ENCODE measurements around the gene ZNF784. TPM values are rescaled to one million over a fixed set of nuclear protein-coding genes. Genes with fewer than 3 reads are reported as not detected.
A peak's percentile ranks its signal among the peaks of the same experiment; 100 is the strongest.

Gene ZNF784
- total and polyA plus RNA-seq, 5 donors = 11.5 to 16.3 (median 13.0) TPM

GRCh38 chr19:55641426-55642152, 17.2 kb upstream of the ZNF784 start:
- no peak for DNase-seq
- peak in 1 of 2 donors; percentile 0 for ATAC-seq
- WGBS = 1% methylated on average over 25 of the region's 25 CpGs

DNA sequence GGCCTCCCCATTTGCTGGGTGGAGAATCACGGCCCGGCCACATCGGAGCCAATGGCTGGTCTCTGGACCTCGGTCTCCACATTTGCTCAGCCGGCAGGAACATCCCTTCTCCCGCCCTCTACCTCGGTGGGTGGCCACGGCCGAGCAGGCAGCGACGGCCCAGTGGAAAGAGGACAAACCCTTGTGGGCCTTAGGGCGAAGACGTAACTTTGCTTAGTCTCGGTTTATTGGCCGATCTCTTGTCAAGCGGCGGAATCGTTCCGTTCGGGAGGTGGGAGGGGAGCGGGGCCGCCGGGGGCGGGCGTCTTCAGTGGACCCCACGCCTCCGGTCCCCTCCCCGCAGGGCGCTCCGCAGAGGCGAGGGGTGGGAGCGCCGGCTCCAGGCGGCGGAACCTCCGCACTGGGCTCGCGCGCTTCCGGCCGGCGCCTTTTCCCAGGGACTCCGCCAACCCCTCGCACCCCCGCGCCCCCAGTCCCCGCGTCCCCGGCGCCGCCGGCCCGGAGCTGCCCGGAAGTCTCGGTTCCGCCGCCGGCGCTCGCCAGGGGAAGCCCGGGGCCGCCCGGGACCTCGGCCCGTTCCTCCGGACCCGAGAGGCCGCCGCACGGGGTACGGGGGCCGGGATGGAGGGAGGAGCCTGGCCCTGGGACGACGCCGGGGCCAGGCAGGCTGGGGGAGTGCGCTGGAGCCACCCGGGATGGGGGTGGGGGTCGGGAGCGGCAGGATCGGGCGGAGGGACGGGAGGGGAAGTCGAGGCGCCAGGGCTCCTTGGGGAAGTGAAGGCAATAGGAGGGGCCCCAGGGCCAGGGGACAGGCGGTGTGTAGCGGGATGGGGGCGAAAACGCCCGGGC, 16.4 kb upstream of the ZNF784 start, which contains the start of gene ZNF580:
ZNF580 (plus strand) TSS at position 426 of the 849 bp plus-strand sequence. CDS start 1,507 bp downstream, outside the sequence.
- under 1% methylated on average over 89 of the region's 89 CpGs for WGBS
- ATAC-seq = peak; percentile 69 to 70
- intact Hi-C loops (cut with DNase I) = no loop called here
- Histone ChIP-seq H3K4me1 (ENCODE audit: control insufficient read depth, insufficient read depth, low read length) (peaks cover 14% of the 10 kb centered on the region), H3K27ac (ENCODE audit: low read length) (peak within 1 kb of the TSS; percentile 77), H3K9me3 (ENCODE audit: control insufficient read depth, low read length) (no peaks in the 10 kb centered on the region), H3K27me3 (ENCODE audit: control insufficient read depth, insufficient read depth) (no peaks in the 10 kb centered on the region), H3K4me3 (ENCODE audit: low read length) (peak within 1 kb of the TSS; percentile 85)
- peak; percentile 80 to 90 (median 88) for DNase-seq

More at GRCh38 chr19:55641426-55642152, 17.2 kb upstream of the ZNF784 start:
- Histone ChIP-seq H3K27me3 (ENCODE audit: control insufficient read depth, insufficient read depth) (no peaks in the 10 kb centered on the region), H3K4me3 (ENCODE audit: low read length) (peak overlapping the region; percentile 85), H3K4me1 (ENCODE audit: control insufficient read depth, insufficient read depth, low read length) (peaks cover 8% of the 10 kb centered on the region), H3K27ac (ENCODE audit: low read length) (peak overlapping the region; percentile 77), H3K9me3 (ENCODE audit: control insufficient read depth, low read length) (no peaks in the 10 kb centered on the region)
- intact Hi-C loops (cut with DNase I) = no loop called here

DNA sequence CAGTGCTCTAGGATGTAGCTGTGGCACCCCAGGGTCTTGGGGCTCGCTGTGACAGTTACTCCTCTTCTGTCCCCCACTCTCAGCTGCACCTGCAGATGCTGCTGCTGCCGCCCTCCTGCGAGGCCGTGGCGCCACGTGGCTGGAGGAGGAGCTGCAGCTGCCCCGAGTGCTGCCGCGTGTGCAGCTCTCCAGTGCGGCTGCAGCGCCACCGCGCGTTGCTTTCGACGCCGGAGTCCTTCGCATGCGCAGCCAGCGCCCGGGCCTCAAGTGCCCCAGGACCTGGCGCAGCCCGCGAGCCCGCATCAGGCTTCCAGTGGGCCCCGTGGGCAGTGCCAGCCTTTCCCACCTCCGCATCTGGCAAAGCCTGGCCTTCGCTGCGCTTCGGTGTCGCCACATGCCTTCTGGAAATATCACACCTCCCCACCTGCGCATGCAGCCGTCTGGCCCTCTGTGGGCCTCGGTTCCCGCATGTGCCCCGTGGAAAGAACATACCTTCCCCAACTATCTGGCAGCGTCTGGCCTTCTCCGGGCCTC, 15.7 kb upstream of the ZNF784 start:
- intact Hi-C loops (cut with DNase I) = no loop called here
- H3K4me1 ChIP-seq (ENCODE audit: control insufficient read depth, insufficient read depth, low read length) = peaks cover 15% of the 10 kb centered on the region

GRCh38 chr19:55638864-55639359, 14.5 kb upstream of the ZNF784 start:
- DNase-seq (peak; percentile 45 to 69 (median 64)), ATAC-seq (no peak)
- H3K4me1 ChIP-seq (ENCODE audit: control insufficient read depth, insufficient read depth, low read length) = peaks cover 15% of the 10 kb centered on the region
- no peak overlapping the region for H3K27ac ChIP-seq (ENCODE audit: low read length)
- no peak overlapping the region for H3K4me3 ChIP-seq (ENCODE audit: low read length)
- intact Hi-C loops (cut with DNase I) = loop anchor here in 2 of 4 donors (10.0 kb wide), 1 partner anchor 124 kb away; no protein-coding TSS in a partner anchor
- 85% methylated on average over 6 of the region's 6 CpGs for WGBS
- no peaks in the 10 kb centered on the region for H3K27me3 ChIP-seq (ENCODE audit: control insufficient read depth, insufficient read depth)
- no peaks in the 10 kb centered on the region for H3K9me3 ChIP-seq (ENCODE audit: control insufficient read depth, low read length)

More for the DNA sequence above, 15.7 kb upstream of the ZNF784 start:
- 11% methylated on average over 38 of the region's 38 CpGs for WGBS
- Histone ChIP-seq H3K27me3 (ENCODE audit: control insufficient read depth, insufficient read depth) (no peaks in the 10 kb centered on the region), H3K4me3 (ENCODE audit: low read length) (peak overlapping the region; percentile 85), H3K9me3 (ENCODE audit: control insufficient read depth, low read length) (no peaks in the 10 kb centered on the region), H3K27ac (ENCODE audit: low read length) (peak overlapping the region; percentile 77)
- DNase-seq = peak; percentile 77 to 90 (median 89)
- ATAC-seq = peak; percentile 8 to 29

- WGBS = 74% methylated on average over 11 of the region's 11 CpGs
- Histone ChIP-seq H3K4me3 (ENCODE audit: low read length) (no peak overlapping the region), H3K9me3 (ENCODE audit: control insufficient read depth, low read length) (no peaks in the 10 kb centered on the region), H3K27me3 (ENCODE audit: control insufficient read depth, insufficient read depth) (no peaks in the 10 kb centered on the region), H3K4me1 (ENCODE audit: control insufficient read depth, insufficient read depth, low read length) (peaks cover 17% of the 10 kb centered on the region), H3K27ac (ENCODE audit: low read length) (no peak overlapping the region)
- peak in 1 of 3 donors; percentile 43 for DNase-seq
- intact Hi-C loops (cut with DNase I) = loop anchor here in 2 of 4 donors (10.0 kb wide), 1 partner anchor 123 kb away; no protein-coding TSS in a partner anchor
- no peak for ATAC-seq
Measured at GRCh38 chr19:55637534-55637933, 13.2 kb upstream of the ZNF784 start.

DNA sequence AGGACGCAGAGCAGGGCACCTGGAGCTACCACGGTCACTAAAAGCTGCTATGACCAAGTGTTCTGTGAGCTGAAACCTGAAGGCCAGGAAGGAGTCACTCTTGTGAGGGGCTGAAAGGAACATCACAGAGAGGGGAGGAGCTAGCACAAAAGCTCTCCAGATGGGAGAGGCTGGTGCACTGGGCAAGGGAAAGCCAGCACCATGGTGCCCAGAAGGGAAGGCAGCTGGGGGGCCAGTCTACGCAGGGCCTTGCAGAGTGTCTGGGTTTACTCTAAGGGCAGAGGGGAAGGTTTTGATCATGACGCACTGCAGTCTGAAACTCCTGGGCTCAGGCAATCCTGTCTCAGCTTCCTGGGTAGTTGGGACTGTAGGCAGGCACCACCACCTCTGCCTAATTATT, 12.4 kb upstream of the ZNF784 start:
- Histone ChIP-seq H3K27ac (ENCODE audit: low read length) (no peak overlapping the region), H3K4me3 (ENCODE audit: low read length) (no peak overlapping the region), H3K4me1 (ENCODE audit: control insufficient read depth, insufficient read depth, low read length) (peaks cover 17% of the 10 kb centered on the region), H3K9me3 (ENCODE audit: control insufficient read depth, low read length) (no peaks in the 10 kb centered on the region), H3K27me3 (ENCODE audit: control insufficient read depth, insufficient read depth) (no peaks in the 10 kb centered on the region)
- DNase-seq = peak in 1 of 3 donors; percentile 32
- WGBS = 83% methylated on average over 4 of the region's 4 CpGs
- intact Hi-C loops (cut with DNase I) = loop anchor here in 2 of 4 donors (10.0 kb wide), 1 partner anchor 122 kb away; no protein-coding TSS in a partner anchor
- no peak for ATAC-seq

DNA sequence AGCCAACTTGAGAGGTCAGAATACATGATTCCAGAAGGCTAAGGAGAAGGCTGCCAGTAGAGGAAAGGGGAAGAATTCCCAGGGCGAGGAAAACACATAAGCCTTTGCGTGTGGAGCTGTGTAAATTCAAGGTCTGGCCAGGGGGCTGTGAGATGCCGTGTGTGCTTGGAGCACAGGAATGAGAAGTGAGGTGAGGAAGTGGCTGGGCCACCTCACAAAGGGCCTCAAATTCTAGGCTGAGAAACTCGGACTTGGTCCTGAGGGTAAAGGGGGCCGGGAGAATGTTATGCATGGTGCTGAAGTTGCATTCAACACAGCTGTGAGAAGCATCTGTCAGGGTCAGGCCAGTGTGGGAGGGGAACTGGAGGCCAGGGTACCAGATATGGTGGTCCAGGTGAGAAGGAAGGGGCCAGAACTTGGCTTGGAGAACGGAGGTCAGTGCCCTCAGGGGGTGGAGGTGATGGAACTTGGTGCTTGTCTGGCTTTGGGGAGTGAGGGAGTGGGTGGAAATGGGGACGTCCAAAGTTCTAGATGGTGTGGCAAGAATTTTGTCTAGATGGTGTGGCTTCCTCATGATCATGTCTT, 11.6 kb upstream of the ZNF784 start:
- DNase-seq (peak in 2 of 3 donors; percentile 16 to 29), ATAC-seq (no peak)
- peaks cover 17% of the 10 kb centered on the region for H3K4me1 ChIP-seq (ENCODE audit: control insufficient read depth, insufficient read depth, low read length)
- H3K27me3 ChIP-seq (ENCODE audit: control insufficient read depth, insufficient read depth) = no peaks in the 10 kb centered on the region
- H3K4me3 ChIP-seq (ENCODE audit: low read length) = peak overlapping the region; percentile 98
- peak overlapping the region; percentile 100 for H3K27ac ChIP-seq (ENCODE audit: low read length)
- intact Hi-C loops (cut with DNase I) = loop anchor here in 2 of 4 donors (10.0 kb wide), 1 partner anchor 121 kb away; no protein-coding TSS in a partner anchor
- WGBS = 63% methylated on average over 7 of the region's 7 CpGs
- H3K9me3 ChIP-seq (ENCODE audit: control insufficient read depth, low read length) = no peaks in the 10 kb centered on the region

DNA sequence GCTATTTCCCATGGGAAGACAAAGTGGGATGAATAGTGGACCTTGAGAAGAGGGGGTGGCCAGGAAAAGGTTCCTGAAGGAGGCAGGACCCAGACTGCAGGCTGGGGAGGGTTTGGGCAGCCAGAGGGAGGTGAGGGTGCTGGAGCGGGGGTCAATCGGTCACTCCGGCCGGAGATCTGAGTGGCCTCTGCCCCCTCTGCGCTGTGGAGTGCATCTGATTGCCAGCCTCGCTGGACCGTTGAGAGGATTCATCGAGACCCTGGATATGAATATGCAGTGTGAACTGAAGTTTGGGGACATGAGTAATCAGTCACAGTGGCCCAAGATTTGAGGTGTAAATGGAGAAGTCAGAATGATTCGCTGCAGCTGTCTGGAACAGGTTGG, 11.0 kb upstream of the ZNF784 start:
- ATAC-seq = peak in 1 of 2 donors; percentile 2
- peak overlapping the region; percentile 98 for H3K4me3 ChIP-seq (ENCODE audit: low read length)
- intact Hi-C loops (cut with DNase I) = loop anchor here in 2 of 4 donors (10.0 kb wide), 1 partner anchor 121 kb away; no protein-coding TSS in a partner anchor

GRCh38 chr19:55633861-55634260, 9.5 kb upstream of the ZNF784 start:
- peaks cover 12% of the 10 kb centered on the region for H3K4me1 ChIP-seq (ENCODE audit: control insufficient read depth, insufficient read depth, low read length)
- peak in 2 of 3 donors; percentile 29 to 40 for DNase-seq
- no peak overlapping the region for H3K4me3 ChIP-seq (ENCODE audit: low read length)
- WGBS = 80% methylated on average over 8 of the region's 8 CpGs
- no peaks in the 10 kb centered on the region for H3K9me3 ChIP-seq (ENCODE audit: control insufficient read depth, low read length)
- H3K27me3 ChIP-seq (ENCODE audit: control insufficient read depth, insufficient read depth) = no peaks in the 10 kb centered on the region
- ATAC-seq = no peak
- no peak overlapping the region for H3K27ac ChIP-seq (ENCODE audit: low read length)
- intact Hi-C loops (cut with DNase I) = loop anchor here in 2 of 4 donors (10.0 kb wide), 1 partner anchor 119 kb away; no protein-coding TSS in a partner anchor

More for the DNA sequence above, 11.0 kb upstream of the ZNF784 start:
- H3K27ac ChIP-seq (ENCODE audit: low read length) = peak overlapping the region; percentile 100
- DNase-seq = peak in 2 of 3 donors; percentile 55 to 64
- H3K27me3 ChIP-seq (ENCODE audit: control insufficient read depth, insufficient read depth) = no peaks in the 10 kb centered on the region
- WGBS = 5% methylated on average over 9 of the region's 9 CpGs
- peaks cover 17% of the 10 kb centered on the region for H3K4me1 ChIP-seq (ENCODE audit: control insufficient read depth, insufficient read depth, low read length)
- no peaks in the 10 kb centered on the region for H3K9me3 ChIP-seq (ENCODE audit: control insufficient read depth, low read length)

- peak; percentile 27 to 58 for ATAC-seq
- H3K27me3 ChIP-seq (ENCODE audit: control insufficient read depth, insufficient read depth) = no peaks in the 10 kb centered on the region
- peak; percentile 66 to 79 (median 78) for DNase-seq
- H3K4me3 ChIP-seq (ENCODE audit: low read length) = no peak overlapping the region
- intact Hi-C loops (cut with DNase I) = loop anchor here in 2 of 4 donors (10.0 kb wide), 1 partner anchor 118 kb away; no protein-coding TSS in a partner anchor
- H3K27ac ChIP-seq (ENCODE audit: low read length) = peak overlapping the region; percentile 63
- H3K9me3 ChIP-seq (ENCODE audit: control insufficient read depth, low read length) = no peaks in the 10 kb centered on the region
- WGBS = 28% methylated on average over 3 of the region's 3 CpGs
- H3K4me1 ChIP-seq (ENCODE audit: control insufficient read depth, insufficient read depth, low read length) = peaks cover 12% of the 10 kb centered on the region
Measured at GRCh38 chr19:55632463-55632834, 8.1 kb upstream of the ZNF784 start.

Data from right cardiac atrium (tissue), 5 donors.